Loucy (cell line): ENCODE data around the gene BACH1.

Experiments
- H2AFZ ChIP-seq: fragments of 200-600 bp; sonication (generic); 2 replicates; pipeline ENCODE4 v1.6.0; 2016; ENCODE audit warnings: antibody characterized with exemption, mild to moderate bottlenecking, low read length, moderate library complexity
- H3F3A ChIP-seq: fragments of 200-600 bp; 2 replicates; pipeline ENCODE4 v1.6.0; 2016; ENCODE audit warnings: antibody characterized with exemption, low read depth, mild to moderate bottlenecking
- H3K27me3 ChIP-seq: fragments of 200-600 bp; sonication (generic); 2 replicates; pipeline ENCODE4 v1.6.1; 2014; ENCODE audit warnings: low read length, mild to moderate bottlenecking; ENCODE audit not compliant: insufficient read depth, poor library complexity, severe bottlenecking
- H3K36me3 ChIP-seq: fragments of 200-600 bp; sonication (generic); 2 replicates; pipeline ENCODE4 v1.6.1; 2016; ENCODE audit warnings: low read length; ENCODE audit not compliant: insufficient read depth
- H3K4me1 ChIP-seq: fragments of 200-600 bp; sonication (generic); 2 replicates; pipeline ENCODE4 v1.5.1; 2014; ENCODE audit warnings: low read length, mild to moderate bottlenecking; ENCODE audit not compliant: insufficient read depth, poor library complexity, severe bottlenecking
- H3K4me2 ChIP-seq: fragments of 200-600 bp; sonication (generic); 2 replicates; pipeline ENCODE4 v1.6.0; 2014; ENCODE audit warnings: antibody characterized with exemption, low read length, low read depth, mild to moderate bottlenecking; ENCODE audit not compliant: poor library complexity, severe bottlenecking
- H3K4me3 ChIP-seq: fragments of 200-600 bp; sonication (generic); 2 replicates; pipeline ENCODE4 v1.5.1; 2014; ENCODE audit warnings: low read length, mild to moderate bottlenecking, mixed read lengths; ENCODE audit not compliant: poor library complexity, severe bottlenecking
- H3K79me2 ChIP-seq: fragments of 200-600 bp; sonication (generic); 2 replicates; pipeline ENCODE4 v1.6.1; 2014; ENCODE audit warnings: low read length; ENCODE audit not compliant: insufficient read depth
- H3K9ac ChIP-seq: fragments of 200-600 bp; sonication (generic); 2 replicates; pipeline ENCODE4 v1.6.0; 2014; ENCODE audit warnings: mild to moderate bottlenecking, low read depth, low read length, moderate library complexity; ENCODE audit not compliant: poor library complexity, severe bottlenecking
- H3K9me2 ChIP-seq: fragments of 200-600 bp; sonication (generic); replicated peaks from 2 replicates; pipeline ENCODE4 v1.6.1; 2016; ENCODE audit warnings: low read depth, low read length, mixed read lengths
- H3K9me3 ChIP-seq: fragments of 200-600 bp; sonication (generic); 2 replicates; pipeline ENCODE4 v1.6.1; 2014; ENCODE audit warnings: mild to moderate bottlenecking, antibody characterized with exemption, low read length, low read depth; ENCODE audit not compliant: insufficient read depth
- H4K20me1 ChIP-seq: fragments of 200-600 bp; sonication (generic); 2 replicates; pipeline ENCODE4 v1.6.0; 2014; ENCODE audit warnings: antibody characterized with exemption, low read length, mild to moderate bottlenecking; ENCODE audit not compliant: insufficient read depth, poor library complexity, severe bottlenecking
- CTCF ChIP-seq: fragments of 200-600 bp; sonication (generic); conservative IDR thresholded peaks from 2 replicates; pipeline ENCODE4 v1.5.1; 2014; ENCODE audit warnings: mild to moderate bottlenecking, antibody characterized with exemption, low read length
- EZH2phosphoT487 ChIP-seq: fragments of 200-600 bp; IDR thresholded peaks from 2 replicates; pipeline ENCODE4 v1.6.1; 2018; ENCODE audit warnings: antibody characterized with exemption, mild to moderate bottlenecking, moderate library complexity, borderline replicate concordance

The BACH1 gene

DNA sequence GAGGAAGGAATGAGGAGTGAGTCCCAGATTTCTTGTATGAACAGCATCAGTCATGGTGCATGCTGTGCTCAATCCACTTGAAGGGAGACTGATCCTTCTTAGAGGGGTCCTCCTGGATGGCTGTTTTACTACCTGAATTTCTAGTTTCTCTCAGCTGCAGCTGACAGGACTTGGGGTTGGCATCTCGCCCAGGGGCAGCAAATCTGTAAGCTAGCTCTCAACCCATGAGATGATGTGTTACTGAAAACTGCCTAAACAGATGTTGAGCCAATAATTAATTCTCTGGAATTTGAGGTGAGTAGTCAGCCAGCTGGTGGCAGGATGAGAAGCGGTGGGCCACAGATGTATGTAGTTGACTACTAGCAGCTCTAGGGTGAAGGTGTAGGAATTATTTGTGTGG, 19.6 kb downstream of the BACH1 start:
- H3F3A ChIP-seq: no peaks in the 10 kb centered on the region
- H3K9me2 ChIP-seq: no peaks in the 10 kb centered on the region
- H3K27me3 ChIP-seq: no peaks in the 10 kb centered on the region
- no peak overlapping the region for H3K9ac ChIP-seq
- TF ChIP-seq CTCF (no peak), EZH2phosphoT487 (no peak)
- no peaks in the 10 kb centered on the region for H3K4me1 ChIP-seq
- peaks cover 20% of the 10 kb centered on the region for H3K36me3 ChIP-seq
- no peak overlapping the region for H2AFZ ChIP-seq
- H4K20me1 ChIP-seq: peaks cover 44% of the 10 kb centered on the region
- peaks cover 96% of the 10 kb centered on the region for H3K79me2 ChIP-seq
- H3K9me3 ChIP-seq: no peaks in the 10 kb centered on the region
- no peak overlapping the region for H3K4me2 ChIP-seq
- no peak overlapping the region for H3K4me3 ChIP-seq

DNA sequence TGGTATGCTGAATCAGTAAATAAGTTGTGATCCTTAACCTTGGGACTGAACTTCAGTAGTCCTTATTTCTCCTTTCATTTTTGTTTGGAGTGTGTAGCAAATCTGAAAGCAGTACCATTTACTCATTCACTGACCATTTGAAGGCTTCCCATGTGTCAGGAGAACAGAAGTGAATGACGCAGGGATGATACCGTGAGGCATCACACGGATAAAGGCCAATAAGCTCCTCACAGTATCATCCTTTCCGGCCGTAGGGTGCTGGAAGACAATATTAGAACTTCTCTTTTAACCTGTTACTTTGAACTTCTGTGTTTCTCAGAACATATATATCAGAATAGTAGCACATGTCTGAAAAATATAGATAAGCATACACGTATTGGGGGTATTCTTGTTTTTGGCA, 21.3 kb downstream of the BACH1 start:
- TF ChIP-seq EZH2phosphoT487 (no peak), CTCF (no peak)
- Histone ChIP-seq H3K36me3 (peaks cover 31% of the 10 kb centered on the region), H3K9ac (no peak overlapping the region), H3K4me2 (no peak overlapping the region), H3F3A (no peaks in the 10 kb centered on the region), H2AFZ (no peak overlapping the region), H3K4me1 (no peaks in the 10 kb centered on the region), H3K27me3 (no peaks in the 10 kb centered on the region), H4K20me1 (peaks cover 38% of the 10 kb centered on the region), H3K4me3 (no peak overlapping the region), H3K9me3 (no peaks in the 10 kb centered on the region), H3K79me2 (peaks cover 90% of the 10 kb centered on the region), H3K9me2 (no peaks in the 10 kb centered on the region)

- no peaks in the 10 kb centered on the region for H3K4me1 ChIP-seq
- no peaks in the 10 kb centered on the region for H3K9me2 ChIP-seq
- peaks cover 34% of the 10 kb centered on the region for H3K36me3 ChIP-seq
- no peak overlapping the region for H2AFZ ChIP-seq
- no peak overlapping the region for H3K9ac ChIP-seq
- H3K9me3 ChIP-seq: no peaks in the 10 kb centered on the region
- H3K4me3 ChIP-seq: no peak overlapping the region
- TF ChIP-seq CTCF (no peak), EZH2phosphoT487 (no peak)
- H4K20me1 ChIP-seq: peaks cover 32% of the 10 kb centered on the region
- peaks cover 83% of the 10 kb centered on the region for H3K79me2 ChIP-seq
- no peaks in the 10 kb centered on the region for H3K27me3 ChIP-seq
- H3K4me2 ChIP-seq: no peak overlapping the region
- no peaks in the 10 kb centered on the region for H3F3A ChIP-seq
Observed at GRCh38 chr21:29321217-29321616, 22.5 kb downstream of the BACH1 start.
